Uterus (tissue), 4 donors: ENCODE data around the gene KLHDC7A. TPM values are rescaled to one million over a fixed set of nuclear protein-coding genes. Genes with fewer than 3 reads are reported as not detected.

ENCODE experiments used
- DNase-seq, 2 donors: peaks; one replicate each; pipeline ENCODE4 v3.0.0-alpha.2; 2019 to 2020
- H3K27ac ChIP-seq, 2 donors: fragments of 200-600 bp; sonication (generic); 1 replicate in 1 of 2; 2 replicates in 1 of 2; pipeline ENCODE4 v1.5.1; 2016 to 2018
- H3K27me3 ChIP-seq, 2 donors: fragments of 200-600 bp; sonication (generic); one replicate each; pipeline ENCODE4 v1.5.1; 2018 to 2019; ENCODE audit warnings: control low read depth in 1 of 2
- H3K36me3 ChIP-seq, 2 donors: fragments of 200-600 bp; sonication (generic); one replicate each; pipeline ENCODE4 v1.5.1; 2019; ENCODE audit warnings: control low read depth in 1 of 2
- H3K4me1 ChIP-seq, 2 donors: fragments of 200-600 bp; sonication (generic); one replicate each; pipeline ENCODE4 v1.5.1; 2018 to 2019; ENCODE audit warnings: control low read depth in 1 of 2
- H3K4me3 ChIP-seq, 2 donors: fragments of 200-600 bp; sonication (generic); 1 replicate in 1 of 2; 2 replicates in 1 of 2; pipeline ENCODE4 v1.5.1; 2018 to 2019; ENCODE audit warnings: mild to moderate bottlenecking in 1 of 2
- H3K9me3 ChIP-seq, 2 donors: fragments of 200-600 bp; sonication (generic); one replicate each; pipeline ENCODE4 v1.5.1; 2019; ENCODE audit warnings: control low read depth in 1 of 2
- POLR2A ChIP-seq, 2 donors: fragments of 450-650 bp; IDR thresholded peaks; one replicate each; pipeline ENCODE4 v1.6.1; 2016; ENCODE audit warnings: antibody characterized with exemption in 2 of 2, mild to moderate bottlenecking in 1 of 2, moderate library complexity in 1 of 2
- intact Hi-C: fragments of 100-400 bp; cut with DNase I; formaldehyde crosslinking; loops from one replicate; pipeline ENCODE4 v1.15.1; 2023; ENCODE audit warnings: low total_unique reads
- total RNA-seq, 4 donors: library from RNA; depleted of rRNA in 3 of 4; stranded (reverse); fragments of >200 nt in 3 of 4; gene quantifications; one replicate each; pipeline versions ENCODE4 v1.1.0 to v1.2.4, GENCODE V29; 2014 to 2023
- TF ChIP-seq, protein P1 (sequence below), 4 experiments: fragments of 200-600 bp in 2 of 4; fragments of 450-650 bp in 2 of 4; sonication (generic) in 2 of 4; IDR thresholded peaks; one replicate each; pipeline ENCODE4 v1.5.1; 2016 to 2019; ENCODE audit warnings: antibody characterized with exemption in 4 of 4, mild to moderate bottlenecking in 2 of 4, moderate library complexity in 1 of 4
- donor health status: DM: yes; HTN: yes; CAD: no.

The KLHDC7A gene
- total RNA-seq, 4 donors from 2014 or later = under 0.01 to 1.4 TPM; not detected in 2

DNA sequence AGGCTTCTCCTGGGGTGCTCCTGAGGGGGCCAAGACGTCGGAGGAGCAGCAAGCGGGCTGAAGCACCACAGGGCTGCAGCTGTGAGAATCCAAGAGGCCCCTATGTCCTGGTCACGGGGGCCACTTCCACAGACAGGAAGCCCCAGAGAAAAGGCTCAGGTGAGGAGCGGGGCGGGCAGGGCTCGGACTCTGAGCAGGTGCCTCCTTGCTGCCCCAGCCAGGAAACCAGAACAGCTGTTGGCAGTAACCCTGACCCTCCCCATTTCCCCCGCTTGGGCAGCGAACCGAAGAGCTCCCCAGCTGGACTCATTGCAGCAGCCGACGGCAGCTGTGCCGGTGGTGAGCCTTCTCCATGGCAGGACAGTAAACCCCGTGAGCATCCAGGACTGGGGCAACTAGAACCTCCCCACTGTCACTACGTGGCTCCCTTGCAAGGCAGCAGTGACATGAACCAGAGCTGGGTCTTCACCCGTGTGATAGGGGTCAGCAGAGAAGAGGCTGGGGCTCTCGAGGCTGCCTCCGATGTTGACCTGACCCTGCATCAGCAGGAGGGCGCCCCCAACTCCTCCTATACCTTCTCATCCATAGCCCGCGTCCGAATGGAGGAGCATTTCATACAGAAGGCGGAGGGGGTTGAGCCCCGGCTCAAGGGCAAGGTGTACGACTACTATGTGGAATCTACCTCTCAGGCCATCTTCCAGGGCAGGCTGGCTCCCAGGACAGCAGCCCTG, 625 bp downstream of the KLHDC7A start:
- Histone ChIP-seq H3K9me3 (no peaks in the 10 kb centered on the region), H3K4me3 (no peak overlapping the region), H3K27me3 (no peaks in the 10 kb centered on the region), H3K27ac (no peak overlapping the region), H3K36me3 (no peaks in the 10 kb centered on the region), H3K4me1 (no peaks in the 10 kb centered on the region)
- TF ChIP-seq POLR2A (IDR thresholded peaks at IDR 0.05) = no peak
- TF ChIP-seq, protein P1, sequence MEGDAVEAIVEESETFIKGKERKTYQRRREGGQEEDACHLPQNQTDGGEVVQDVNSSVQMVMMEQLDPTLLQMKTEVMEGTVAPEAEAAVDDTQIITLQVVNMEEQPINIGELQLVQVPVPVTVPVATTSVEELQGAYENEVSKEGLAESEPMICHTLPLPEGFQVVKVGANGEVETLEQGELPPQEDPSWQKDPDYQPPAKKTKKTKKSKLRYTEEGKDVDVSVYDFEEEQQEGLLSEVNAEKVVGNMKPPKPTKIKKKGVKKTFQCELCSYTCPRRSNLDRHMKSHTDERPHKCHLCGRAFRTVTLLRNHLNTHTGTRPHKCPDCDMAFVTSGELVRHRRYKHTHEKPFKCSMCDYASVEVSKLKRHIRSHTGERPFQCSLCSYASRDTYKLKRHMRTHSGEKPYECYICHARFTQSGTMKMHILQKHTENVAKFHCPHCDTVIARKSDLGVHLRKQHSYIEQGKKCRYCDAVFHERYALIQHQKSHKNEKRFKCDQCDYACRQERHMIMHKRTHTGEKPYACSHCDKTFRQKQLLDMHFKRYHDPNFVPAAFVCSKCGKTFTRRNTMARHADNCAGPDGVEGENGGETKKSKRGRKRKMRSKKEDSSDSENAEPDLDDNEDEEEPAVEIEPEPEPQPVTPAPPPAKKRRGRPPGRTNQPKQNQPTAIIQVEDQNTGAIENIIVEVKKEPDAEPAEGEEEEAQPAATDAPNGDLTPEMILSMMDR (IDR thresholded peaks at IDR 0.05) = no peak
- no peak for DNase-seq
- intact Hi-C loops = no loop called here

DNA sequence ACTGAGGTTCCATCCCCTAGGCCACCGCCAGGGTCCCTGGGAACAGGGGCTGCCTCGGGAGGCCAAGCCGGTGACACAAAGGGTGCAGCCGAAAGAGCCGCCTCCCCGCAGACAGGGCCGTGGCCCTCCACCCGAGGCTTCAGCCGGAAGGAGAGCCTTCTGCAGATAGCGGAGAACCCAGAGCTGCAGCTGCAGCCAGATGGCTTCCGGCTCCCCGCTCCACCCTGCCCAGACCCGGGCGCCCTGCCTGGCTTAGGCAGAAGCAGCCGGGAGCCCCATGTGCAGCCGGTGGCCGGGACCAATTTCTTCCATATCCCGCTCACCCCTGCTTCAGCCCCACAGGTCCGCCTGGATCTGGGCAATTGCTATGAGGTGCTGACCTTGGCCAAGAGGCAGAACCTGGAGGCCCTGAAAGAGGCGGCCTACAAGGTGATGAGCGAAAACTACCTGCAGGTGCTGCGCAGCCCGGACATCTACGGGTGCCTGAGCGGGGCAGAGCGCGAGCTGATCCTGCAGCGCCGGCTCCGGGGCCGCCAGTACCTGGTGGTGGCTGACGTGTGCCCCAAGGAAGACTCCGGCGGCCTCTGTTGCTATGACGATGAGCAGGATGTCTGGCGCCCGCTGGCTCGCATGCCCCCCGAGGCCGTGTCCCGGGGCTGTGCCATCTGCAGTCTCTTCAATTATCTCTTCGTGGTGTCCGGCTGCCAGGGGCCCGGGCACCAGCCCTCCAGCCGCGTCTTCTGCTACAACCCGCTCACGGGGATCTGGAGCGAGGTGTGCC, 1.4 kb downstream of the KLHDC7A start:
- Histone ChIP-seq H3K4me1 (no peaks in the 10 kb centered on the region), H3K4me3 (no peak overlapping the region), H3K9me3 (no peaks in the 10 kb centered on the region), H3K36me3 (no peaks in the 10 kb centered on the region), H3K27me3 (no peaks in the 10 kb centered on the region), H3K27ac (no peak overlapping the region)
- intact Hi-C loops = no loop called here
- DNase-seq = no peak
- TF ChIP-seq, protein P1 (IDR thresholded peaks at IDR 0.05) = no peak
- TF ChIP-seq POLR2A (IDR thresholded peaks at IDR 0.05) = no peak

DNA sequence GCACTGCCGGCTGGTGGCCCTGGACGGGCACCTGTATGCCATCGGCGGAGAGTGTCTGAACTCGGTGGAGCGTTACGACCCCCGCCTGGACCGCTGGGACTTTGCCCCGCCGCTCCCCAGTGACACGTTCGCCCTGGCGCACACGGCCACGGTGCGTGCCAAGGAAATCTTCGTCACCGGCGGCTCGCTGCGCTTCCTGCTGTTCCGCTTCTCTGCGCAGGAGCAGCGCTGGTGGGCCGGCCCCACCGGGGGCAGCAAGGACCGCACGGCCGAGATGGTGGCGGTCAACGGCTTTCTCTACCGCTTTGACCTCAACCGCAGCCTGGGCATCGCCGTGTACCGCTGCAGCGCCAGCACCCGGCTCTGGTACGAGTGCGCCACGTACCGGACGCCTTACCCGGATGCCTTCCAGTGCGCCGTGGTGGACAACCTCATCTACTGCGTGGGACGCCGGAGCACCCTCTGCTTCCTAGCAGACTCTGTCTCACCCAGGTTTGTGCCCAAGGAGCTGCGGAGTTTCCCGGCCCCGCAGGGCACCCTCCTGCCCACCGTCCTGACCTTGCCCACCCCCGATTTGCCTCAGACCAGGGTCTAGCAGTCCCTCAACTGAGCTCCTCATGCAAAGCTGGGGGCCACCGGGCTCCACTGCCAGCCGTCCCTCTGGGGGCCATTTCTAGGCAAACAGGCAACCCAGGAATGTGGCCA, 2.1 kb downstream of the KLHDC7A start:
- H3K27me3 ChIP-seq = no peaks in the 10 kb centered on the region
- H3K9me3 ChIP-seq = no peaks in the 10 kb centered on the region
- intact Hi-C loops = no loop called here
- TF ChIP-seq, protein P1 (IDR thresholded peaks at IDR 0.05) = no peak
- no peak for TF ChIP-seq POLR2A (IDR thresholded peaks at IDR 0.05)
- DNase-seq = no peak
- no peak overlapping the region for H3K27ac ChIP-seq
- H3K36me3 ChIP-seq = no peaks in the 10 kb centered on the region
- no peak overlapping the region for H3K4me3 ChIP-seq
- no peaks in the 10 kb centered on the region for H3K4me1 ChIP-seq

DNA sequence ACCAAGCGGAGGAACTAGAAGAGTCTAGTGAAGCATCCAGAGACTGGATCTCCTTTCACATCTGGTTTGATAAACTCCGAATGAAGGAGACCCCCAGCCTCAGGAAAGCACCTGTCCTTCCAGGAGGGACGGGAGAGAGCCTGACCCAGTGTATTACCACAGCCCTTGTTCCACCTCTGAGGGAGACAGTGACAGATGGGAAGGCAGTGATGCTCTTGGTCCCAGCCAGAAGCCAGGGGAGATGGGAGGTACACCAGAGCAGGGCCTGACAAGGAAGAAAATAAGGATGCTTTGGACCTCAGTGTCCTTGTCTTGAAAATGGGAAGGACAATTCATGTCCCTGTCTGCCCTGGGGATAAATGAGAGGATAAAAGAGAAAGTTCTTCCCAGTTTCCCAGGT, 3.5 kb downstream of the KLHDC7A start:
- intact Hi-C loops = no loop called here
- Histone ChIP-seq H3K9me3 (no peaks in the 10 kb centered on the region), H3K27ac (no peak overlapping the region), H3K4me1 (no peaks in the 10 kb centered on the region), H3K4me3 (no peak overlapping the region), H3K36me3 (no peaks in the 10 kb centered on the region), H3K27me3 (no peaks in the 10 kb centered on the region)
- no peak for TF ChIP-seq POLR2A (IDR thresholded peaks at IDR 0.05)
- TF ChIP-seq, protein P1 (IDR thresholded peaks at IDR 0.05) = no peak
- no peak for DNase-seq

DNA sequence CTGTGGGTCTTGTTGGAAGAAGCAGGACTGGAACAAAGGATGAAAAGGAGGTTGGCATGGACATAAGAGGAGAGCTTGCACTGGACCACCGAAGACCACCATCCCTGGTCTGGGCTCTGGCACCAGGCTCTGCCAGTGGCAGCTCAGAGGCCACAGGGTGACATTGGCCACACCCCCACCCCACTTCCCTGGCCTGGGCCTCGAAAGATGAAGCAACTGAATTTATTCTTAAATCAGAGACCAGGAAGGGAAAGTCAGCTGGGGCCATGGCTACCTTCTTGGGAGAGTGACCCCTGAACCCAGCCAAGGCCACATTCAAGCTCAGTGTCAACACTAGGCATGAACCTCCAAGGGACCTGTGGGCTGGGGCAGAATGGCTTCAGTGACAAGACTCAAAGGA, 4.0 kb downstream of the KLHDC7A start:
- no peak for DNase-seq
- no peak overlapping the region for H3K4me3 ChIP-seq
- no peaks in the 10 kb centered on the region for H3K9me3 ChIP-seq
- H3K27me3 ChIP-seq = no peaks in the 10 kb centered on the region
- H3K4me1 ChIP-seq = no peaks in the 10 kb centered on the region
- no peak overlapping the region for H3K27ac ChIP-seq
- no peaks in the 10 kb centered on the region for H3K36me3 ChIP-seq
- TF ChIP-seq, protein P1 (IDR thresholded peaks at IDR 0.05) = no peak
- no peak for TF ChIP-seq POLR2A (IDR thresholded peaks at IDR 0.05)
- intact Hi-C loops = no loop called here
